Measurements from ENCODE around the gene NEDD8. TPM values are rescaled to one million over a fixed set of nuclear protein-coding genes. Genes with fewer than 3 reads are reported as not detected.

Gene NEDD8
- total and polyA plus RNA-seq, 2 donors (not counting 3 experiments of a cell fraction or from before 2014, with no cell fraction given) = 243 to 316 TPM

DNA sequence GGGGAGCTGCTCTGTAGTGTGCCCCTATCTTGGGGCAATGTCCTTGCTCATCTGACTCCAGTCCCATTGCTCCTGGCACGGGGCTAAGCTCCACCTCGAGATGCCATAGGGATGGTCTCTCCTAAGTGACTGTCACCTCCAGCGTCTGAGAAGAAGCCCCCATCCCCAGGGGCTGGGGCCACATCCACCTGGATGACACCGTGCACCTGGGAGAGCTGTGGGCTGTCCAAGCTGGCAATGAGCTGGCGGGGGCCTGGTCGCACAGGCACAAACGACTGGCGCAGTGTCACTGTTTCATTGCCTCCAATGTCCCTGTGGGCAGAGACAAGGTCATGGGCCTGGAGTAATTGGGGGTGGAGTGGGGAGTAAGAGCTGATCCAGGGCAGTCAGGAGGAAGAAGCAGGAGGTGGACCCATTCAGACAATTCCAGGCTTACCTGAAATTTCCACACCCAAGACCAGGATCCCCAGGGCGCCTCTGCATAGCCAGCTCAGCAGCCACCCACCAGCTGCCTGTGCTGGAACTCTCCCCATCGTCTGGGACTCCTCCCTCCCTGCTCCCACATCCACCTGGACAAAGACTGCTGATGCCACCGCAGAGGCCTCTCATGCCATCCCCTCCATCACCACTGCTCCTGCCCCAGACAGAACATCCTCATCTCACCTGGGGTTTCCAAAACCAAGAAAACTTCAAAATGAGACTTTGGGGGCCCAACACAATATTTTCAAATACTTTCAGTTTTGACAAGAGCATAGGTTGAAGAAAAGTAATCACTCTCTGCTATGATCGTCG lies 17.3 kb upstream of the NEDD8 start:
- no peak overlapping the region for H3K27ac ChIP-seq (ENCODE audit: insufficient read depth, low read depth, low read length)
- no peaks in the 10 kb centered on the region for H3K4me1 ChIP-seq (ENCODE audit: control insufficient read depth, extremely low read depth, insufficient read depth, low read length)
- intact Hi-C loops (cut with micrococcal nuclease) = no loop called here
- H3K36me3 ChIP-seq (ENCODE audit: control insufficient read depth in 2 of 2, extremely low read depth in 1 of 2, insufficient read depth in 2 of 2, low read length in 2 of 2) = peaks cover 0 to 3% of the 10 kb centered on the region in 2 experiments
- H3K9me1 ChIP-seq (replicated peaks; ENCODE audit: control insufficient read depth, extremely low read depth, insufficient read depth, low read length) = no peaks in the 10 kb centered on the region
- ChIA-PET POLR2A (no interaction called here), CTCF (interaction anchor here (1.5 to 13.0 kb wide), 3 partner anchors 50 to 187 kb away, joined by 4 to 199 read pairs (median 4); partner anchors contain the start of genes CIDEB, DHRS1 and NOP9)
- H3K9ac ChIP-seq (replicated peaks; ENCODE audit: extremely low read depth, insufficient read depth, low read length) = no peak overlapping the region
- H3K27me3 ChIP-seq (ENCODE audit: control insufficient read depth in 2 of 2, insufficient read depth in 2 of 2, low read length in 2 of 2) = no peaks in the 10 kb centered on the region
- BruUV-seq (replicated peaks) = no TSS peak
- DNase-seq (ENCODE audit: low read depth, low spot score) (no peak), FAIRE-seq (no peak)
- no peaks in the 10 kb centered on the region for H3K9me3 ChIP-seq (replicated peaks; ENCODE audit: control insufficient read depth, insufficient read depth, low read length)
- H3K4me3 ChIP-seq (replicated peaks in 1 of 3; ENCODE audit: insufficient read depth in 1 of 3, low read depth in 1 of 3, low read length in 3 of 3) = no peak overlapping the region
- no peaks in the 10 kb centered on the region for H3K79me2 ChIP-seq (ENCODE audit: control insufficient read depth, insufficient read depth, low read length)
- H2AFZ ChIP-seq (ENCODE audit: low read depth, low read length) = no peak overlapping the region
- TF ChIP-seq, protein P1, sequence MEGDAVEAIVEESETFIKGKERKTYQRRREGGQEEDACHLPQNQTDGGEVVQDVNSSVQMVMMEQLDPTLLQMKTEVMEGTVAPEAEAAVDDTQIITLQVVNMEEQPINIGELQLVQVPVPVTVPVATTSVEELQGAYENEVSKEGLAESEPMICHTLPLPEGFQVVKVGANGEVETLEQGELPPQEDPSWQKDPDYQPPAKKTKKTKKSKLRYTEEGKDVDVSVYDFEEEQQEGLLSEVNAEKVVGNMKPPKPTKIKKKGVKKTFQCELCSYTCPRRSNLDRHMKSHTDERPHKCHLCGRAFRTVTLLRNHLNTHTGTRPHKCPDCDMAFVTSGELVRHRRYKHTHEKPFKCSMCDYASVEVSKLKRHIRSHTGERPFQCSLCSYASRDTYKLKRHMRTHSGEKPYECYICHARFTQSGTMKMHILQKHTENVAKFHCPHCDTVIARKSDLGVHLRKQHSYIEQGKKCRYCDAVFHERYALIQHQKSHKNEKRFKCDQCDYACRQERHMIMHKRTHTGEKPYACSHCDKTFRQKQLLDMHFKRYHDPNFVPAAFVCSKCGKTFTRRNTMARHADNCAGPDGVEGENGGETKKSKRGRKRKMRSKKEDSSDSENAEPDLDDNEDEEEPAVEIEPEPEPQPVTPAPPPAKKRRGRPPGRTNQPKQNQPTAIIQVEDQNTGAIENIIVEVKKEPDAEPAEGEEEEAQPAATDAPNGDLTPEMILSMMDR (IDR thresholded peaks at IDR 0.05; ENCODE audit: extremely low read depth in 1 of 2, insufficient read depth in 1 of 2, low read depth in 1 of 2, low read length in 2 of 2) = no peak
- TF ChIP-seq POLR2AphosphoS5 (IDR thresholded peaks at IDR 0.05; ENCODE audit: insufficient read depth, low read depth, low read length) (no peak), FOS (IDR thresholded peaks at IDR 0.05; ENCODE audit: borderline replicate concordance, insufficient read depth, low read length) (no peak), JUN (IDR thresholded peaks at IDR 0.05; ENCODE audit: borderline replicate concordance, insufficient read depth, insufficient read length, low read depth) (no peak), MYC (IDR thresholded peaks at IDR 0.05; ENCODE audit: low read depth, low read length) (no peak), EZH2 (IDR thresholded peaks at IDR 0.05; ENCODE audit: borderline replicate concordance, low read depth, low read length, severe bottlenecking) (no peak), POLR2A (IDR thresholded peaks at IDR 0.05; ENCODE audit: low read depth, low read length) (no peak), GATA2 (IDR thresholded peaks at IDR 0.05; ENCODE audit: insufficient read depth, insufficient read length, low read depth, low read length) (no peak)
- TF ChIP-seq, protein P2, sequence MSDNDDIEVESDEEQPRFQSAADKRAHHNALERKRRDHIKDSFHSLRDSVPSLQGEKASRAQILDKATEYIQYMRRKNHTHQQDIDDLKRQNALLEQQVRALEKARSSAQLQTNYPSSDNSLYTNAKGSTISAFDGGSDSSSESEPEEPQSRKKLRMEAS (IDR thresholded peaks at IDR 0.05; ENCODE audit: insufficient read depth, insufficient read length) = no peak
- no peak overlapping the region for H3K4me2 ChIP-seq (ENCODE audit: insufficient read depth, low read length)
- dilution Hi-C loops (cut with MboI; ENCODE audit: extremely low pct_ligation_motif_present, low sequenced_read_pairs) = no loop called here
- H4K20me1 ChIP-seq (replicated peaks; ENCODE audit: control insufficient read depth, extremely low read depth, insufficient read depth, low read length) = no peaks in the 10 kb centered on the region

All from endothelial cell of umbilical vein (primary cell).